ENCODE data around the gene AADAC.

DNA sequence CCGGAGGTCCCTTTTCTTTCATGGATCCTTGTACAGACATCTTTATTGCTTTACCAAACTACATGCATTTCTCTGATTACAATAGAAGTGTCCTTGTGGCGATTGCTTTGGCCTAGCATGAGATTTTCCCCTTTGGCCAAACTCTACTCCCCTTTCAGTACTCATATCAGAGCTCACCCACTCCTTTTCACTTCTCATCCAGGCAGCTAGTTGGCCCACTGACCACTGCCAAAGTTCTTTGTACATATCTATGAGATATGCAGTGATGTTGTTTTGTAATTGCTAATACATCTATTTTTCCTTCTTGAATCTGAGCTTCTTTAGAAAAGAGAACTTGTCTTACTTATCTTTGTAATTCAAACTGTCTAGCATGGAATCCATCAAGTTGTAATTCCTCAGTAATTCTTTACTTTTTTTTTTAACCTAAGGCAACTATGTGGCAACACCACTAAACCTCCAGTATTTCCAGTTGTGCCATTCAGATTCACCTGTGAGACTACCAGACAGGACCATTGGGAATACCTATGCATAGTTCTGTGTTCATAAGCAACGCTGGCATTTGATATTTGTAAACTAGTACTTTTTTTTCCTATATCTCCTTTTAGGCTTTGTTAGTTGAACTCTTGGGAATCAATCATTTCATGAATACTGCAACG is 41.0 kb upstream of the AADAC start:
- TF ChIP-seq POLR2AphosphoS5 (IDR thresholded peaks at IDR 0.05) (no peak), POLR2A (IDR thresholded peaks at IDR 0.05) (no peak)
- TF ChIP-seq, protein P1, sequence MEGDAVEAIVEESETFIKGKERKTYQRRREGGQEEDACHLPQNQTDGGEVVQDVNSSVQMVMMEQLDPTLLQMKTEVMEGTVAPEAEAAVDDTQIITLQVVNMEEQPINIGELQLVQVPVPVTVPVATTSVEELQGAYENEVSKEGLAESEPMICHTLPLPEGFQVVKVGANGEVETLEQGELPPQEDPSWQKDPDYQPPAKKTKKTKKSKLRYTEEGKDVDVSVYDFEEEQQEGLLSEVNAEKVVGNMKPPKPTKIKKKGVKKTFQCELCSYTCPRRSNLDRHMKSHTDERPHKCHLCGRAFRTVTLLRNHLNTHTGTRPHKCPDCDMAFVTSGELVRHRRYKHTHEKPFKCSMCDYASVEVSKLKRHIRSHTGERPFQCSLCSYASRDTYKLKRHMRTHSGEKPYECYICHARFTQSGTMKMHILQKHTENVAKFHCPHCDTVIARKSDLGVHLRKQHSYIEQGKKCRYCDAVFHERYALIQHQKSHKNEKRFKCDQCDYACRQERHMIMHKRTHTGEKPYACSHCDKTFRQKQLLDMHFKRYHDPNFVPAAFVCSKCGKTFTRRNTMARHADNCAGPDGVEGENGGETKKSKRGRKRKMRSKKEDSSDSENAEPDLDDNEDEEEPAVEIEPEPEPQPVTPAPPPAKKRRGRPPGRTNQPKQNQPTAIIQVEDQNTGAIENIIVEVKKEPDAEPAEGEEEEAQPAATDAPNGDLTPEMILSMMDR (IDR thresholded peaks at IDR 0.05): no peak
